Anterior cingulate cortex (tissue), 58 donors: Measurements from ENCODE around the gene GP1BA.

ENCODE experiments used
- DNase-seq, 58 donors: peaks; one replicate each; lab custom pipeline; 2025; lab: John Stamatoyannopoulos, UW

Gene GP1BA

GRCh38 chr17:4934173-4934979 is 2.3 kb downstream of the GP1BA start:
- DNase-seq, result no peak

- DNase-seq, result no peak
Measured at GRCh38 chr17:4935650-4936049, 3.6 kb downstream of the GP1BA start.

DNA sequence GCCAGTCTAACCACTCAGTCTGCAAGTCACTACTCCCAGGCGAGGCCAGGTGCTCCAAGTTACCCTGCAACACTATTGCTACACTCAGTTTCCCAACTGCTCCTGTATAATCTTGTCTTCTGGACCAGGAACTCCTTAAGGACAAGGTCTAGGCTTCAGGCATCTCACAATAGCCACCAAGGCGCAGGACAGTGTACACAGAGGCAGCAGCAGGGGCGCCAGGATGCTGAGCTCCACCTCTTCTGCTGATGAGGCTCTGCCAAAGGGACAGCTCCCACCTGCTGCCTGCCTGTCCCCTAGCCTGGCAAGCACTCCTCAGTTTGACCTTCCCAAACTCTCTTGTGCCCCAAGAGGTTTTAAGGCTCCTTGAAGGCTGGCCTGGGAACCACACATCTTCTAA is 4.4 kb downstream of the GP1BA start:
- no peak for DNase-seq

DNA sequence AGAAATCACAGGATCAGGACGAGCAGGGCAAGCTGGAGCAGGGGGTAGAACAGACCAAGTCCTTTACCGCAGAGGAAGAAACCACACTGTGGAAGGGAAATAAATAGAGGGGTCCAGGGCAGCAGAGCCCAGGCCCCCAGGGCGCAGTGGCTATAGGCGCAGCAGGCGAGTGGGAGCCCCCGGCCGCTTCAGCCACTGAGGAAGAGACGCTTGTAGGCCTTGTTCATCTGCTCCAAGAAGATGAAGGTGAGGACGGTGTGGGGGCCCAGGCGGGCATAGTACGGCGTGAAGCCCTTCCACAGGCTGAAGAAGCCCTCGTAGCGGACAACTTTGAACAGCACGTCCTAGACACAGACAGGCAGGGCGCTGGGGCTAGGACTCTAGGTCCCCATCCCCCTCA is 5.5 kb downstream of the GP1BA start:
- DNase-seq, result no peak

- DNase-seq, result no peak
Measured at GRCh38 chr17:4938069-4938491, 6.0 kb downstream of the GP1BA start.

DNA sequence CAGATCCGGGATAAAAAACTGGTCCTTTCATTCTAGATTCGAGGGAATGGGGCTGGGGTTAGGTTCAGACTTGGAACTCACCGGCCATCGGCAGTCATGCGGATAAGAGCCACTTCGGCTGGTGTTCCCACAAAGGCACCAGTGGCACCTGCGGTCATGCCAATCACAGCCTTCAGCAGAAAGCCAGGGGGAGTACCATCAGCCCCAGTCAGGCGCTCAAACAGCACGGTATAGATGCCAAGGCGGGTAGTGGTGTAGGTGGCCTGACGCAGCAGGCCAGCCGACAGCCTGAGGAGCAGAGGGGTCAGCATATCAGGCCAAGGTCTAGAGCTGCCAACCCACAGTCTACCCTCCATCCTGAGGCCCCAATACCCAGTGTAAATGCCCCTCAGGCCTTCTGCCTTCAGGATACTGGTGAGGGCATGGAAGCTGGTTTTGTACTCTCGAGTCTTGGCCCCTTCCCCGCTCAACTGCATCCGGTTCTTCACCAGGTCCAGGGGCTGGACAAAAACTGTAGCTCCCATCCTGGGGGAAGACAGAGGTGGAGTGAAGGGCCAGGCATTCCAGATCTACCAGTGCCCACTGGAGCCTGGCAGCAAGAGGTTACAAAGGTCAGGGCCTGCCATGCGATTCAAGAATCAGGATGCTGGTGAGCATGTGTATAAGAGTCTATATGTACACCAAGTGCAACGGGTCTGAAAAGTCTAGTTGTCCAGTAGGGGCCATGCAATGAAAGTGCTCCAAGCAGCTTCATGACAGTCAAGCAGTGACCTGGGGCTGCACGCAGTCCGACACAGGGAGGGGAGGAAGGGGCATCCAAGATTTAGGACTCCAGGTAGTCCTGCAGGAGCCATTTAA is 6.8 kb downstream of the GP1BA start:
- DNase-seq, result no peak

DNA sequence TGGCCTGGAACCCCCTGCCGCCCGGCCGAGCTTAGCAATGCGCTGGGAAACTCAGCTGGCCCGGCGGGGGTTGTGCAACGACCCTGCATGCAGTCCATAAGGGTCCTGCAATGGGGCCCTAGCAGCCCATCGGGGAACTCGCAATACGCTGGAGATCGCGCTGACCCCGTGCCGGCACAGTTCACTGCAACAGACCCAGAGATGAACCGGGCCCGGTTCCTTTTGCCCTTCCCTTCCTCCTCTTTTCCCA is 7.4 kb downstream of the GP1BA start:
- peak in 5 of 58 donors; percentile 55 to 72 (median 56) for DNase-seq

GRCh38 chr17:4939796-4940554 is 7.9 kb downstream of the GP1BA start, which contains the start of the genes RNF167 and SLC25A11:
Gene RNF167 (plus strand): TSS chr17:4940268. CDS start chr17:4940910, 642 bp downstream.
Gene SLC25A11 (minus strand): TSS chr17:4940046. CDS start chr17:4939910, 136 bp downstream.
- DNase-seq, result peak; percentile 73 to 100 (median 95)

DNA sequence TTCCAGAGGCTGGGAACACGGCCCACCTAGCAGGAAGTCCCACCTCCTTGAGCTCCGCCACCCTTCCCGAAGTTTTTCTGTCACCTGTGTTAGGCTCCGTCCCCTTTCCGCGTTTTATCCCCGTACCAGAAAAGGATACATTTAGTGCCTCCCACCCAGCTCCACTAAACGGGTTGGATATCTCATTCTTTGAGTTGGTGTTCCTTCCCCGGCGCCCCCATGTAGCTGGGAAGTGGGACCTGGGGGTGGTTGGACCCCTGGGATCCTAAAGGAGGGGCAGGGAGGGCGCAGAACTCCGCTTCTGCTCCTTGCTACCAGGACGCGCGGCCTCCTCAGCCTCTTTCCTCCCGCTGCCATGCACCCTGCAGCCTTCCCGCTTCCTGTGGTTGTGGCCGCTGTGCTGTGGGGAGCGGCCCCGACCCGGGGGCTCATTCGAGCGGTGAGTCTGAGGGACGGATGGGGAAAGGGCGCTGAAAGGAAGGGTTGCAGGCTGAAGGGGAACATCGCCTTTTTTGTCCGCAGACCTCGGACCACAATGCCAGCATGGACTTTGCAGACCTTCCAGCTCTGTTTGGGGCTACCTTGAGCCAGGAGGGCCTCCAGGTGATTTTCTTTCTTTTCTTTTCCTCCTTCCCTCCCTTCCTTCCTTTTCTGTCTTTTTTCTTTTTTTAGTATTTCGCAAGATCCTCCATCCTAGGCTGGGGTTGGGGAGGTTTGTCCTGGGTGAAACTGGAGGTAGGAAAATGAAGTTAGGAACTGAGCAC is 8.7 kb downstream of the GP1BA start:
- peak in 1 of 58 donors; percentile 83 for DNase-seq

DNA sequence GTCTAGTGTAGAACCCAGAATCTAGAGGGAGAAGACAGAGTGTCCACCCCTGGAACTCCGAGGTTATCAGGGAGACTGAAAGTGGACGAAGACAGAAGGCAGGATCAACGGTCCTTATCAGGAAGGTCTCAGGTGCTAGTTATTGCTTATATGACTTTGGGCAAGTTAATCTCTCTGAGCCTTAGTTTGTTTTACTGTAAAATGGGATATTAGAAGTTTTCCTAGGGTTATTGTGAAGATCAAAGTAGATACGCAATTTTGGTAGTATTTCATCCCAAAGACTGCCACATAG is 9.2 kb downstream of the GP1BA start:
- no peak for DNase-seq

GRCh38 chr17:4942760-4943508 is 10.9 kb downstream of the GP1BA start:
- DNase-seq, result no peak

DNA sequence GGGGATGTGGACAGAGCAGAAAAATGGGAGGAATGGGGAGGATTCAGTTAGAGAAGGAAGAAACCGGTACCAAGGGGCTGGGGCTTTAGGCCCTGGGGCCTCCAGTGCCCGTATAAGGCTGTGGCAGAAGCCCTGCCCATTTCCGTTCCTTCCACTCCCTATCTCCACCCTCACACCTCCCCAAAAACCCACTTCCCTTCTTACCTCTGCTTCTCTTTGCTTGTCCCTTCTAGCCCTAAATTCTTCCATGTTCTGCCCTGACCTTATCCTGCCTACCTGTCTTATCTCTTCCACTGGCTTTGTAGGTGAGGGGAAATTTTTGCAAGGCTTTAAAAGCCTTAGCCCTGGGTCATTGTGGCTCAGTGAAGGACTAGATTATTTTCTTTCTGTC is 12.1 kb downstream of the GP1BA start:
- DNase-seq, result no peak

DNA sequence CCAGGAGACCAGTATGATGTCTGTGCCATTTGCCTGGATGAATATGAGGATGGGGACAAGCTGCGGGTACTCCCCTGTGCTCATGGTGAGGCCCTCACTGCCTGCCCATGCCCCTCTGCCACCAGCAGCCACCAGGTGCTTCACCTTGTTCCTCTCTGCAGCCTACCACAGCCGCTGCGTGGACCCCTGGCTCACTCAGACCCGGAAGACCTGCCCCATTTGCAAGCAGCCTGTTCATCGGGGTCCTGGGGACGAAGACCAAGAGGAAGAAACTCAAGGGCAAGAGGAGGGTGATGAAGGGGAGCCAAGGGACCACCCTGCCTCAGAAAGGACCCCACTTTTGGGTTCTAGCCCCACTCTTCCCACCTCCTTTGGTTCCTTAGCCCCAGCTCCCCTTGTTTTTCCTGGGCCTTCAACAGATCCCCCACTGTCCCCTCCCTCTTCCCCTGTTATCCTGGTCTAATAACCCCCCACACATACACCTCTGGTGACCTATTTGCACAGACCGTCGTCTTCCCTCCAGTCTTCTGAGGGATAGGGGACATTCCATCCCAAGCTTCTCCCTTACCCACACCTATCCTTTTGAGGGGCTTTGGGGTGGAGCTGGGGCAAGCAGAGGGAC is 12.6 kb downstream of the GP1BA start:
- DNase-seq, result no peak

DNA sequence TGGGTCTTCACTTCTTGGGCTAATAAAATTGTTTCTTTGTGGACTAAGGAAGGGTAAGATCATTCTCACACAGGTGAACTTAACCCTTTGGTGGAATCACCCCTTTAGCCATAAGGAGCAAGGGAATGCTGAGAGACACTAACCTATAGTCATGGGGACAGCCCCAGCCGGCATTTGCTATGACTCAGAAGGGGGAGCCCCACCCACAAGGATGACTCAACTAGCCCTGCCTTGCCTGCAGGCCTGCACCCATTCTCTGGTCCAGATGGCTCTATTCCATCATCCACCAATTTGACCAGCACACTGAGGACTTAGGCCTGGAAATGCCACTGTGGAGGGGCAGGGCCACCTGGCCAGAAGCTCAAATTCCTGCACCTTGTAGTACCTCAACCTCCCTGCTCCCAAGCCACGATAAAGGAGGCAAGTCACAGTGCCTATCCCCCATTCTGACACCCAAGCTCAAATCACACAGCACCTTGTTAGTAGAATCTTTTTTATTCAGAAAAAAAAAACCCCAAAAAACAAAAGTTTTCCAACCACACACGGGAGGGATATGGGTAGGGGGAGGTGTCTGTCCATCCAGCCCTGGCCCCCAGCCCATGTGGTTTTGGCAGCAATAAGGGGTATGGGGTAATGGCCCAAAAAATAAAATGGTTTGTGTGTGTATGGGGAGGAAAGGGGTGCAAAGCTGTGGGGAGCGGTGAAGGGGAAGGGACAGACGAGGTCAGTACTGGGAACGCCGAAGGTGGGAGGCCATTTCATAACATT is 13.3 kb downstream of the GP1BA start:
- peak in 21 of 58 donors; percentile 8 to 75 (median 27) for DNase-seq

- no peak for DNase-seq
Measured at GRCh38 chr17:4945944-4946280, 13.8 kb downstream of the GP1BA start.

- no peak for DNase-seq
Measured at GRCh38 chr17:4946312-4946976, 14.4 kb downstream of the GP1BA start.

- no peak for DNase-seq
Measured at GRCh38 chr17:4947010-4947410, 14.9 kb downstream of the GP1BA start.
